ENCODE measurements around the gene PRMT9. TPM values are rescaled to one million over a fixed set of nuclear protein-coding genes. Genes with fewer than 3 reads are reported as not detected.

PRMT9 gene
- total and polyA plus RNA-seq, 2 of the 13 experiments (the other 11 are each of a cell fraction or from before 2014, with no cell fraction given) = 4.0 to 9.7 TPM

DNA sequence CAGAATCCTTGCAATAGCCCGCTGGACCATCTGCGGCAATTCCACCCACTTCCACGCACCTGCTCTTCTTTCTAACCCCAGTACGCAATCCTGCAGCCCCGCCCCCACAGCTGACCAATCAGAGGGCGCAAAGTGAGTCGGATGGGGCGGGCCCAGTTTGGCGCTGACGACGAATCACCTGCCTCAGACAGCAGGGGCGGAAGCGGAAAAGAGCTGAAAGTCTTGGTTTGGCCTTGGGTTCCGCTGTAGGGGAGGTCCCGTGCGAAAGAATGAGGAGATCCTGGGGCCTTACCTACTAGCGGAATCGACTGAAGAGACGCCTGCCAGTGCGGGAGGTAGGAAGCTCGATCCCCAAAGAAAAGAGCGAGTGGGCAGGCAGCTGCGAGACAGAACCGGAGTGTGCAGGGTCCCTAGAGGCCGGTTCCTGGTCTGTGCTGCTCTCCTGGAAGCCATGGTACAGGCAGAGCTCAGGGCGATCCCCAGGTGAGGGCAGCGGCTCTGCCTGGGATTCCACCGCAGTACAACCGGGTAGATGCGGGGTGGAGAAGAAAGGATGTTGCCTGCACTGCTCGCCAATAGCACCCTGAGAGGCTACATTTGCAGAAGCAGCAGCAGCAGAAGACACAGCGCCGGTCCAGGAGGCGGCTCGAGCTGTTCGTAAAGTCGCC lies 66.7 kb downstream of the PRMT9 start, which contains the start of gene TMEM184C (continued):
- no peak for TF ChIP-seq SOX13 (IDR thresholded peaks at IDR 0.05)
- TF ChIP-seq SOX13 (CRISPR knock-in tag; conservative IDR thresholded peaks at IDR 0.05 in 1 of 2, IDR thresholded peaks at IDR 0.05 in 1 of 2) = no peak; a peak in 1 of 4 replicates
- TF ChIP-seq SMAD1 (CRISPR knock-in tag; IDR thresholded peaks at IDR 0.05; ENCODE audit: borderline replicate concordance, low read depth) = no peak
- TF ChIP-seq RNF2 (conservative IDR thresholded peaks at IDR 0.05; ENCODE audit: low read depth) = 0 out of 2 replicates have a peak, but pooled peaks have one; percentile 24
- TF ChIP-seq, protein P1, sequence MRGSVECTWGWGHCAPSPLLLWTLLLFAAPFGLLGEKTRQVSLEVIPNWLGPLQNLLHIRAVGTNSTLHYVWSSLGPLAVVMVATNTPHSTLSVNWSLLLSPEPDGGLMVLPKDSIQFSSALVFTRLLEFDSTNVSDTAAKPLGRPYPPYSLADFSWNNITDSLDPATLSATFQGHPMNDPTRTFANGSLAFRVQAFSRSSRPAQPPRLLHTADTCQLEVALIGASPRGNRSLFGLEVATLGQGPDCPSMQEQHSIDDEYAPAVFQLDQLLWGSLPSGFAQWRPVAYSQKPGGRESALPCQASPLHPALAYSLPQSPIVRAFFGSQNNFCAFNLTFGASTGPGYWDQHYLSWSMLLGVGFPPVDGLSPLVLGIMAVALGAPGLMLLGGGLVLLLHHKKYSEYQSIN (CRISPR knock-in tag; IDR thresholded peaks at IDR 0.05; ENCODE audit: borderline replicate concordance) = no peak
- TF ChIP-seq, protein P2, sequence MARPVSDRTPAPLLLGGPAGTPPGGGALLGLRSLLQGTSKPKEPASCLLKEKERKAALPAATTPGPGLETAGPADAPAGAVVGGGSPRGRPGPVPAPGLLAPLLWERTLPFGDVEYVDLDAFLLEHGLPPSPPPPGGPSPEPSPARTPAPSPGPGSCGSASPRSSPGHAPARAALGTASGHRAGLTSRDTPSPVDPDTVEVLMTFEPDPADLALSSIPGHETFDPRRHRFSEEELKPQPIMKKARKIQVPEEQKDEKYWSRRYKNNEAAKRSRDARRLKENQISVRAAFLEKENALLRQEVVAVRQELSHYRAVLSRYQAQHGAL (CRISPR knock-in tag; IDR thresholded peaks at IDR 0.05; ENCODE audit: not compliant biosample characterization) = no peak
- TF ChIP-seq, protein P3, sequence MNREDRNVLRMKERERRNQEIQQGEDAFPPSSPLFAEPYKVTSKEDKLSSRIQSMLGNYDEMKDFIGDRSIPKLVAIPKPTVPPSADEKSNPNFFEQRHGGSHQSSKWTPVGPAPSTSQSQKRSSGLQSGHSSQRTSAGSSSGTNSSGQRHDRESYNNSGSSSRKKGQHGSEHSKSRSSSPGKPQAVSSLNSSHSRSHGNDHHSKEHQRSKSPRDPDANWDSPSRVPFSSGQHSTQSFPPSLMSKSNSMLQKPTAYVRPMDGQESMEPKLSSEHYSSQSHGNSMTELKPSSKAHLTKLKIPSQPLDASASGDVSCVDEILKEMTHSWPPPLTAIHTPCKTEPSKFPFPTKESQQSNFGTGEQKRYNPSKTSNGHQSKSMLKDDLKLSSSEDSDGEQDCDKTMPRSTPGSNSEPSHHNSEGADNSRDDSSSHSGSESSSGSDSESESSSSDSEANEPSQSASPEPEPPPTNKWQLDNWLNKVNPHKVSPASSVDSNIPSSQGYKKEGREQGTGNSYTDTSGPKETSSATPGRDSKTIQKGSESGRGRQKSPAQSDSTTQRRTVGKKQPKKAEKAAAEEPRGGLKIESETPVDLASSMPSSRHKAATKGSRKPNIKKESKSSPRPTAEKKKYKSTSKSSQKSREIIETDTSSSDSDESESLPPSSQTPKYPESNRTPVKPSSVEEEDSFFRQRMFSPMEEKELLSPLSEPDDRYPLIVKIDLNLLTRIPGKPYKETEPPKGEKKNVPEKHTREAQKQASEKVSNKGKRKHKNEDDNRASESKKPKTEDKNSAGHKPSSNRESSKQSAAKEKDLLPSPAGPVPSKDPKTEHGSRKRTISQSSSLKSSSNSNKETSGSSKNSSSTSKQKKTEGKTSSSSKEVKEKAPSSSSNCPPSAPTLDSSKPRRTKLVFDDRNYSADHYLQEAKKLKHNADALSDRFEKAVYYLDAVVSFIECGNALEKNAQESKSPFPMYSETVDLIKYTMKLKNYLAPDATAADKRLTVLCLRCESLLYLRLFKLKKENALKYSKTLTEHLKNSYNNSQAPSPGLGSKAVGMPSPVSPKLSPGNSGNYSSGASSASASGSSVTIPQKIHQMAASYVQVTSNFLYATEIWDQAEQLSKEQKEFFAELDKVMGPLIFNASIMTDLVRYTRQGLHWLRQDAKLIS (CRISPR knock-in tag; IDR thresholded peaks at IDR 0.05) = no peak
- TF ChIP-seq, protein P4, sequence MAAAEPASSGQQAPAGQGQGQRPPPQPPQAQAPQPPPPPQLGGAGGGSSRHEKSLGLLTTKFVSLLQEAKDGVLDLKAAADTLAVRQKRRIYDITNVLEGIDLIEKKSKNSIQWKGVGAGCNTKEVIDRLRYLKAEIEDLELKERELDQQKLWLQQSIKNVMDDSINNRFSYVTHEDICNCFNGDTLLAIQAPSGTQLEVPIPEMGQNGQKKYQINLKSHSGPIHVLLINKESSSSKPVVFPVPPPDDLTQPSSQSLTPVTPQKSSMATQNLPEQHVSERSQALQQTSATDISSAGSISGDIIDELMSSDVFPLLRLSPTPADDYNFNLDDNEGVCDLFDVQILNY (CRISPR knock-in tag; conservative IDR thresholded peaks at IDR 0.05) = no peak
- TF ChIP-seq SATB2 (CRISPR knock-in tag; IDR thresholded peaks at IDR 0.05) = no peak
- TF ChIP-seq MIER3 (CRISPR knock-in tag; IDR thresholded peaks at IDR 0.05; ENCODE audit: borderline replicate concordance) = no peak
- TF ChIP-seq ZC3H4 (CRISPR knock-in tag; IDR thresholded peaks at IDR 0.05; ENCODE audit: borderline replicate concordance) = no peak
- TF ChIP-seq ZNF33B (CRISPR knock-in tag; IDR thresholded peaks at IDR 0.05) = no peak
- peak; percentile 44; the same call in 1 of the 2 replicates for TF ChIP-seq SALL2 (CRISPR knock-in tag; IDR thresholded peaks at IDR 0.05)
- no peak for TF ChIP-seq TEAD2 (CRISPR knock-in tag; IDR thresholded peaks at IDR 0.05)
- TF ChIP-seq, protein P5, sequence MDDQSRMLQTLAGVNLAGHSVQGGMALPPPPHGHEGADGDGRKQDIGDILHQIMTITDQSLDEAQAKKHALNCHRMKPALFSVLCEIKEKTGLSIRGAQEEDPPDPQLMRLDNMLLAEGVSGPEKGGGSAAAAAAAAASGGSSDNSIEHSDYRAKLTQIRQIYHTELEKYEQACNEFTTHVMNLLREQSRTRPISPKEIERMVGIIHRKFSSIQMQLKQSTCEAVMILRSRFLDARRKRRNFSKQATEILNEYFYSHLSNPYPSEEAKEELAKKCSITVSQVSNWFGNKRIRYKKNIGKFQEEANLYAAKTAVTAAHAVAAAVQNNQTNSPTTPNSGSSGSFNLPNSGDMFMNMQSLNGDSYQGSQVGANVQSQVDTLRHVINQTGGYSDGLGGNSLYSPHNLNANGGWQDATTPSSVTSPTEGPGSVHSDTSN (CRISPR knock-in tag; IDR thresholded peaks at IDR 0.05; ENCODE audit: borderline replicate concordance) = no peak
- no peak for TF ChIP-seq NBN (conservative IDR thresholded peaks at IDR 0.05)
- TF ChIP-seq THAP11 (CRISPR knock-in tag; IDR thresholded peaks at IDR 0.05) = peak; percentile 82
- 0 out of 2 replicates have a peak, but pooled peaks have one; percentile 45 for TF ChIP-seq ZNF256 (CRISPR knock-in tag; conservative IDR thresholded peaks at IDR 0.05)
- TF ChIP-seq SAFB2 (CRISPR knock-in tag; IDR thresholded peaks at IDR 0.05; ENCODE audit: borderline replicate concordance, low read depth) = no peak
- peak; percentile 77 for TF ChIP-seq ASH2L (IDR thresholded peaks at IDR 0.05; ENCODE audit: insufficient read length, low read depth, low read length)
- TF ChIP-seq ZNF678 (CRISPR knock-in tag; IDR thresholded peaks at IDR 0.05) = no peak
- TF ChIP-seq GABPA (IDR thresholded peaks at IDR 0.05; ENCODE audit: low read depth, low read length) = peak; percentile 87
- TF ChIP-seq GABPA (CRISPR knock-in tag; IDR thresholded peaks at IDR 0.05; ENCODE audit: low read depth) = peak; percentile 98

All from HepG2 (cell line).